Activated gamma-delta T cell treated with anti-CD3 and anti-CD28 coated beads, Interleukin-2, amount 50 U/mL, for 16 hours (primary cell): ENCODE measurements around the gene CCDC159.
"Not testable (repeated sequence)": the region's sequence is repeated elsewhere in the genome, so short reads cannot be mapped to it uniquely, and the experiment has no call there.

Source experiments
- DNase-seq: peaks from one replicate; pipeline ENCODE4 v3.0.0-alpha.2; 2020; ENCODE audit warnings: low read depth

Gene CCDC159

GRCh38 chr19:11365557-11366117 is 19.3 kb downstream of the CCDC159 start:
- no peak for DNase-seq

GRCh38 chr19:11367528-11367927 is 21.2 kb downstream of the CCDC159 start:
- DNase-seq: no peak

- DNase-seq: no peak
These were observed 24.4 kb downstream of the CCDC159 start for GRCh38 chr19:11370744-11371143.

- DNase-seq: no peak
These were observed 27.0 kb downstream of the CCDC159 start for GRCh38 chr19:11373166-11373884.

GRCh38 chr19:11373885-11374432 is 27.6 kb downstream of the CCDC159 start:
- DNase-seq: no peak

- DNase-seq: peak; percentile 93
These were observed 28.3 kb downstream of the CCDC159 start, which contains the start of gene SWSAP1 for GRCh38 chr19:11374433-11375142. Gene SWSAP1, plus strand, starts transcription at chr19:11374666. Its CDS starts 15 bp downstream, at chr19:11374681.

- peak; percentile 50 for DNase-seq
These were observed 29.0 kb downstream of the CCDC159 start for GRCh38 chr19:11375143-11375948.

GRCh38 chr19:11377237-11377636 is 30.9 kb downstream of the CCDC159 start:
- no peak for DNase-seq

GRCh38 chr19:11377756-11378155 is 31.4 kb downstream of the CCDC159 start:
- no peak for DNase-seq

GRCh38 chr19:11378319-11379189 is 32.2 kb downstream of the CCDC159 start:
- DNase-seq: no peak

GRCh38 chr19:11379269-11379845 is 33.0 kb downstream of the CCDC159 start:
- DNase-seq: not testable (repeated sequence)

- DNase-seq: no peak
These were observed 33.6 kb downstream of the CCDC159 start for GRCh38 chr19:11379857-11380350.

GRCh38 chr19:11380653-11381537 is 34.6 kb downstream of the CCDC159 start:
- DNase-seq: peak; percentile 93

GRCh38 chr19:11382898-11383705 is 36.8 kb downstream of the CCDC159 start:
- DNase-seq: no peak

- no peak for DNase-seq
These were observed 37.4 kb downstream of the CCDC159 start for GRCh38 chr19:11383706-11384048.

GRCh38 chr19:11384778-11385129 is 38.4 kb downstream of the CCDC159 start:
- no peak for DNase-seq

- DNase-seq: no peak
These were observed 41.1 kb downstream of the CCDC159 start for GRCh38 chr19:11387162-11388034.

- no peak for DNase-seq
These were observed 44.0 kb downstream of the CCDC159 start for GRCh38 chr19:11390359-11390758.
